ENCODE results near the gene NLK. TPM values are rescaled to one million over a fixed set of nuclear protein-coding genes. Genes with fewer than 3 reads are reported as not detected.

The NLK gene
- total RNA-seq, 1 experiment from 2014 or later = 14.9 TPM

DNA sequence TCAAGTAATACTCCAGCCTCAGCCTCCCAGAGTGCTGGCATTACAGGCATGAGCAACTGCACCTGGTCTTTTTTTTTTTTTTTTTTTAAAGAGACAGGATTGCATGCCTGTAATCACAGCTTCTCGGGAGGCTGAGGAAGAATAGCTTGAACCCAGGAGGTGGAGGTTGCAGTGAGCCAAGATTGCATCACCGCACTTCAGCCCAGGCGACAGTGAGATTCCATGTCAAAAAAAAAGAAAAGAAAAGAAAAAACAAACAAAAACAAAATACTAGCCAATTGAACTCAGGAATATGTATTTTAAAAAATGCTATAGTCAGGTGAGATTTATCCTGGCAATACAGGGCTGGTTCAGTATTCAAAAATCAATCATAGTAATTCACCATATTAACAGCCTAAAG lies 158.8 kb downstream of the NLK start:
- Histone ChIP-seq H3K36me3 (ENCODE audit: low read depth, low read length) (no peaks in the 10 kb centered on the region), H3K27ac (ENCODE audit: low read length) (no peak overlapping the region), H3K4me1 (ENCODE audit: insufficient read depth, low read length) (peaks cover 9% of the 10 kb centered on the region; the same call in 1 of the 2 replicates), H3K79me2 (ENCODE audit: low read length) (no peaks in the 10 kb centered on the region), H3K9me3 (ENCODE audit: low read length) (no peaks in the 10 kb centered on the region), H3K9me2 (replicated peaks; ENCODE audit: low read length) (no peaks in the 10 kb centered on the region), H3K4me3 (ENCODE audit: low read length) (no peak overlapping the region), H3K27me3 (ENCODE audit: low read length) (no peaks in the 10 kb centered on the region), H4K20me1 (ENCODE audit: low read length) (no peaks in the 10 kb centered on the region), H3K9ac (ENCODE audit: low read length) (no peak overlapping the region), H2AFZ (ENCODE audit: low read length) (no peak overlapping the region), H3K4me2 (ENCODE audit: low read length) (no peak overlapping the region), H3F3A (ENCODE audit: low read length, unreplicated experiment) (no peaks in the 10 kb centered on the region)
- BruUV-seq (replicated peaks) = no TSS peak
- intact Hi-C loops (cut with micrococcal nuclease) = no loop called here
- TF ChIP-seq EZH2 (IDR thresholded peaks at IDR 0.05; ENCODE audit: low read length, unreplicated experiment) (no peak), EZH2phosphoT487 (IDR thresholded peaks at IDR 0.05; ENCODE audit: borderline replicate concordance, low read length) (no peak)
- TF ChIP-seq, protein P1, sequence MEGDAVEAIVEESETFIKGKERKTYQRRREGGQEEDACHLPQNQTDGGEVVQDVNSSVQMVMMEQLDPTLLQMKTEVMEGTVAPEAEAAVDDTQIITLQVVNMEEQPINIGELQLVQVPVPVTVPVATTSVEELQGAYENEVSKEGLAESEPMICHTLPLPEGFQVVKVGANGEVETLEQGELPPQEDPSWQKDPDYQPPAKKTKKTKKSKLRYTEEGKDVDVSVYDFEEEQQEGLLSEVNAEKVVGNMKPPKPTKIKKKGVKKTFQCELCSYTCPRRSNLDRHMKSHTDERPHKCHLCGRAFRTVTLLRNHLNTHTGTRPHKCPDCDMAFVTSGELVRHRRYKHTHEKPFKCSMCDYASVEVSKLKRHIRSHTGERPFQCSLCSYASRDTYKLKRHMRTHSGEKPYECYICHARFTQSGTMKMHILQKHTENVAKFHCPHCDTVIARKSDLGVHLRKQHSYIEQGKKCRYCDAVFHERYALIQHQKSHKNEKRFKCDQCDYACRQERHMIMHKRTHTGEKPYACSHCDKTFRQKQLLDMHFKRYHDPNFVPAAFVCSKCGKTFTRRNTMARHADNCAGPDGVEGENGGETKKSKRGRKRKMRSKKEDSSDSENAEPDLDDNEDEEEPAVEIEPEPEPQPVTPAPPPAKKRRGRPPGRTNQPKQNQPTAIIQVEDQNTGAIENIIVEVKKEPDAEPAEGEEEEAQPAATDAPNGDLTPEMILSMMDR (conservative IDR thresholded peaks at IDR 0.05; ENCODE audit: low read depth, low read length) = no peak
- POLR2A ChIA-PET (ENCODE audit: unreplicated experiment) = no interaction called here
- no peak for DNase-seq
- CTCF ChIA-PET = no interaction called here
- ATAC-seq = no peak

DNA sequence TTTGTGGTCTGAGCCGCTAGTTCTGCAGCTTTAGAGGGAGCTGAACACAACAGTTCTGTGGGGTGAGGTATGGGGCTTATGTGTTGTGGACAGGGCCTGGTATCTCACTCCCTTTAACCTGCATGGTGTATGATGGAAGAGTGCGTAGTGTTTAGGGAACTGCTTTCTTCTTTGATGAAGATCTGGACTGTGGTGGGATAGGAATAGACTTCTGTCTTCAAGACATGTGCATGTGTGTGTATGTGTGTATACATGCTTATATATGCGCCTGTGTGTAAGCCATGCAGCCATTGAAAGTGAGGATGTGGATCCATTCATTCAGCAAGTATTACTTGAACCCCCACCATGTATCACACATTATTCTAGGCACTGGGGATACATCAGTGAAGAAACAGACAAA lies 161.8 kb downstream of the NLK start:
- no TSS peak for BruUV-seq (replicated peaks)
- DNase-seq (no peak), ATAC-seq (no peak)
- no peaks in the 10 kb centered on the region for H3K9me3 ChIP-seq (ENCODE audit: low read length)
- H3K27ac ChIP-seq (ENCODE audit: low read length) = no peak overlapping the region
- CTCF ChIA-PET = no interaction called here
- intact Hi-C loops (cut with micrococcal nuclease) = no loop called here
- H3K9ac ChIP-seq (ENCODE audit: low read length) = no peak overlapping the region
- TF ChIP-seq EZH2 (IDR thresholded peaks at IDR 0.05; ENCODE audit: low read length, unreplicated experiment) = no peak
- no peaks in the 10 kb centered on the region for H3F3A ChIP-seq (ENCODE audit: low read length, unreplicated experiment)
- POLR2A ChIA-PET (ENCODE audit: unreplicated experiment) = no interaction called here
- no peaks in the 10 kb centered on the region for H3K36me3 ChIP-seq (ENCODE audit: low read depth, low read length)
- no peaks in the 10 kb centered on the region for H3K9me2 ChIP-seq (replicated peaks; ENCODE audit: low read length)
- H3K4me1 ChIP-seq (ENCODE audit: insufficient read depth, low read length) = peaks cover 9% of the 10 kb centered on the region; the same call in 1 of the 2 replicates
- no peak overlapping the region for H3K4me2 ChIP-seq (ENCODE audit: low read length)
- H3K79me2 ChIP-seq (ENCODE audit: low read length) = no peaks in the 10 kb centered on the region
- H3K27me3 ChIP-seq (ENCODE audit: low read length) = no peaks in the 10 kb centered on the region
- H2AFZ ChIP-seq (ENCODE audit: low read length) = no peak overlapping the region
- H3K4me3 ChIP-seq (ENCODE audit: low read length) = no peak overlapping the region
- no peaks in the 10 kb centered on the region for H4K20me1 ChIP-seq (ENCODE audit: low read length)

DNA sequence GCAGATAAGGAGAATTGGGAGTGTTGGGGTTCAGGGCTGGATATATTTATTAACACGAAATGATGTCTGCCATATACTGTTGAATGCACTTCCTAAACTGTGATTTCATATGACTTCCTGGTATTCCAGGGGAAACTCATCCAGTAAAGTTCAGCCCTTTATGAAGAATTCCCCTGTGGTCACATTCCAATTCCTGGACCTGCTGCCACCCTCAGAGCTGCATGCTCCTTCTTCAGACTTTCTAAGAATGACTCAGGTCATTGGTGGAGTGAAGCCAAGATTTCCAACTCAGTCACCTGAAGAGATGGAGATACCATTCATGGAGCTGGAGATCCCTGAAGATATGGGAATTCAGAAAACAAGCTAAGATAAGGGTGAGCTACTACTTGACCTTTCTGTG lies 162.3 kb downstream of the NLK start:
- Histone ChIP-seq H3K4me3 (ENCODE audit: low read length) (no peak overlapping the region), H3K4me1 (ENCODE audit: insufficient read depth, low read length) (peaks cover 9% of the 10 kb centered on the region; the same call in 1 of the 2 replicates), H3K27me3 (ENCODE audit: low read length) (no peaks in the 10 kb centered on the region), H2AFZ (ENCODE audit: low read length) (no peak overlapping the region), H3K27ac (ENCODE audit: low read length) (no peak overlapping the region), H3K4me2 (ENCODE audit: low read length) (no peak overlapping the region), H3F3A (ENCODE audit: low read length, unreplicated experiment) (no peaks in the 10 kb centered on the region), H3K36me3 (ENCODE audit: low read depth, low read length) (no peaks in the 10 kb centered on the region), H3K9me2 (replicated peaks; ENCODE audit: low read length) (no peaks in the 10 kb centered on the region), H4K20me1 (ENCODE audit: low read length) (no peaks in the 10 kb centered on the region), H3K9ac (ENCODE audit: low read length) (no peak overlapping the region), H3K9me3 (ENCODE audit: low read length) (no peaks in the 10 kb centered on the region), H3K79me2 (ENCODE audit: low read length) (no peaks in the 10 kb centered on the region)
- no peak for TF ChIP-seq EZH2 (IDR thresholded peaks at IDR 0.05; ENCODE audit: low read length, unreplicated experiment)
- TF ChIP-seq, protein P1 (conservative IDR thresholded peaks at IDR 0.05; ENCODE audit: low read depth, low read length) = no peak
- TF ChIP-seq EZH2phosphoT487 (IDR thresholded peaks at IDR 0.05; ENCODE audit: borderline replicate concordance, low read length) = no peak
- POLR2A ChIA-PET (ENCODE audit: unreplicated experiment) = no interaction called here
- no TSS peak for BruUV-seq (replicated peaks)
- peak; percentile 71 for DNase-seq
- intact Hi-C loops (cut with micrococcal nuclease) = no loop called here
- ATAC-seq = no peak; the same call in none of the 2 replicates
- CTCF ChIA-PET = no interaction called here
